Endodermal cell (in vitro differentiated cells): ENCODE data around the gene TNFAIP3. TPM values are rescaled to one million over a fixed set of nuclear protein-coding genes. Genes with fewer than 3 reads are reported as not detected.

Experiments used
- DNase-seq: peaks from one replicate; pipeline ENCODE4 v3.0.0-alpha.2; 2017
- H3K27ac ChIP-seq: 2 replicates; pipeline ENCODE4 v1.5.1; 2013; ENCODE audit warnings: mild to moderate bottlenecking, low read depth, low read length, moderate library complexity
- H3K27me3 ChIP-seq: 2 replicates; pipeline ENCODE4 v1.6.1; 2013; ENCODE audit warnings: mild to moderate bottlenecking, low read length, moderate library complexity; ENCODE audit not compliant: insufficient read depth, control insufficient read depth, poor library complexity, severe bottlenecking
- H3K36me3 ChIP-seq: 2 replicates; pipeline ENCODE4 v1.7.0; 2013; ENCODE audit warnings: mild to moderate bottlenecking, low read length, moderate library complexity; ENCODE audit not compliant: control insufficient read depth, insufficient read depth
- H3K4me1 ChIP-seq: one replicate; pipeline ENCODE4 v1.7.0; 2013; ENCODE audit warnings: low read length; ENCODE audit not compliant: control insufficient read depth, insufficient read depth
- H3K4me3 ChIP-seq: 2 replicates; pipeline ENCODE4 v1.5.1; 2013; ENCODE audit warnings: mild to moderate bottlenecking, low read length, moderate library complexity
- H3K9ac ChIP-seq: 2 replicates; pipeline ENCODE4 v1.6.1; 2013; ENCODE audit warnings: mild to moderate bottlenecking, low read length, moderate library complexity; ENCODE audit not compliant: poor library complexity, severe bottlenecking; ENCODE audit errors: extremely low read depth
- H3K9me3 ChIP-seq: 2 replicates; pipeline ENCODE4 v1.6.1; 2013; ENCODE audit warnings: mild to moderate bottlenecking, low read length, moderate library complexity; ENCODE audit not compliant: control insufficient read depth
- H3K27ac Mint-ChIP-seq: 2 replicates; pipeline ENCODE4 v1.8.0; 2020; ENCODE audit warnings: mixed read lengths
- H3K27me3 Mint-ChIP-seq: 2 replicates; pipeline ENCODE4 v1.8.0; 2021; ENCODE audit warnings: mild to moderate bottlenecking, mixed read lengths; ENCODE audit not compliant: insufficient read depth
- H3K36me3 Mint-ChIP-seq: 2 replicates; pipeline ENCODE4 v1.8.0; 2020; ENCODE audit warnings: low read depth, mixed read lengths
- H3K4me1 Mint-ChIP-seq: 2 replicates; pipeline ENCODE4 v1.8.0; 2020; ENCODE audit warnings: mixed read lengths
- H3K4me3 Mint-ChIP-seq: 2 replicates; pipeline ENCODE4 v1.8.0; 2020; ENCODE audit warnings: mild to moderate bottlenecking, moderate library complexity, mixed read lengths
- H3K9me3 Mint-ChIP-seq: 2 replicates; pipeline ENCODE4 v1.8.0; 2020; ENCODE audit warnings: mild to moderate bottlenecking, mixed read lengths
- WGBS, 2 experiments: methylation state at CpG; one replicate each; pipeline versions ENCODE4 v1.1.5 to v1.1.7; 2013; ENCODE audit warnings: missing lambda C conversion rate in 2 of 2, mixed read lengths in 1 of 2; ENCODE audit not compliant: insufficient coverage in 1 of 2, insufficient read length in 1 of 2; 5-methylcytosine and 5-hydroxymethylcytosine counted together
- total RNA-seq, 2 donors: library from RNA; stranded (reverse); fragmentation: NEBNext Ultra II Directional in 1 of 2; extraction: Animal tissue kit (Norgen Biotek cat#: 25700) in 1 of 2; gene quantifications; 2 replicates in 1 of 2; 3 replicates in 1 of 2; pipeline ENCODE4 v1.2.1, GENCODE V29; 2021
- TF ChIP-seq, protein P1 (sequence below): fragments of 200-600 bp; sonication (generic); conservative IDR thresholded peaks from 2 replicates; pipeline ENCODE4 v1.5.0; 2021; ENCODE audit warnings: antibody characterized with exemption, mild to moderate bottlenecking

The TNFAIP3 gene
- total RNA-seq, 2 donors from 2014 or later = 4.4 to 12.3 TPM

DNA sequence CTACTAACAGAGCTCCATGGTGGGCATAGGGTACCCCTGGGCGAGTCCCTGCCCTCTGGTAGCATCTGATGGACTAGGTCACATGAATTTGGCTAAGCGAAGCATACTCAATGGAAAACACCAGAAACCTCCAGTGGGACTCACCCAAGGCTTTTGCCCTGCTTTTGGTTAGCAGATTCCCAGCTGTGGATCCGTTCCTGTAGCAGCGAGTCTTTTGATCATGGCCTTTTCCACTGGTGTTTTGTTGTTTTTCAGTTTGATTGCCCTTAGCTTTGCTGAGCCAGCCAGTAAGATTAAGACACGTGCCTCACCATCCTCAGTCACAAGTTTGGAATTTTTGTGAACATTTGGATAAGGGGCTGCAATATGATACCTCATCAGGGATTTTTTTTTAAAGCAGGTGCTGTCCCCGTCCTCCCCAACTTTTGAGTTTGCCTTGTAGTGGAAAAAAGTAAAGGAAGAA is 8.0 kb downstream of the TNFAIP3 start:
- H3K4me3 Mint-ChIP-seq = no peak overlapping the region
- H3K4me3 ChIP-seq = no peak overlapping the region
- H3K9ac ChIP-seq = no peak overlapping the region
- TF ChIP-seq, protein P1, sequence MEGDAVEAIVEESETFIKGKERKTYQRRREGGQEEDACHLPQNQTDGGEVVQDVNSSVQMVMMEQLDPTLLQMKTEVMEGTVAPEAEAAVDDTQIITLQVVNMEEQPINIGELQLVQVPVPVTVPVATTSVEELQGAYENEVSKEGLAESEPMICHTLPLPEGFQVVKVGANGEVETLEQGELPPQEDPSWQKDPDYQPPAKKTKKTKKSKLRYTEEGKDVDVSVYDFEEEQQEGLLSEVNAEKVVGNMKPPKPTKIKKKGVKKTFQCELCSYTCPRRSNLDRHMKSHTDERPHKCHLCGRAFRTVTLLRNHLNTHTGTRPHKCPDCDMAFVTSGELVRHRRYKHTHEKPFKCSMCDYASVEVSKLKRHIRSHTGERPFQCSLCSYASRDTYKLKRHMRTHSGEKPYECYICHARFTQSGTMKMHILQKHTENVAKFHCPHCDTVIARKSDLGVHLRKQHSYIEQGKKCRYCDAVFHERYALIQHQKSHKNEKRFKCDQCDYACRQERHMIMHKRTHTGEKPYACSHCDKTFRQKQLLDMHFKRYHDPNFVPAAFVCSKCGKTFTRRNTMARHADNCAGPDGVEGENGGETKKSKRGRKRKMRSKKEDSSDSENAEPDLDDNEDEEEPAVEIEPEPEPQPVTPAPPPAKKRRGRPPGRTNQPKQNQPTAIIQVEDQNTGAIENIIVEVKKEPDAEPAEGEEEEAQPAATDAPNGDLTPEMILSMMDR = no peak
- H3K4me1 ChIP-seq = peaks cover 9% of the 10 kb centered on the region
- peaks cover 3% of the 10 kb centered on the region for H3K27me3 Mint-ChIP-seq
- H3K27ac Mint-ChIP-seq = no peak overlapping the region
- no peak overlapping the region for H3K27ac ChIP-seq
- 92 to 96% methylated on average over 5 to 6 of the region's 6 CpGs for WGBS, 2 experiments
- H3K36me3 Mint-ChIP-seq = peaks cover 32% of the 10 kb centered on the region
- H3K27me3 ChIP-seq = no peaks in the 10 kb centered on the region
- peaks cover 47% of the 10 kb centered on the region for H3K36me3 ChIP-seq
- no peaks in the 10 kb centered on the region for H3K9me3 Mint-ChIP-seq
- no peaks in the 10 kb centered on the region for H3K9me3 ChIP-seq
- H3K4me1 Mint-ChIP-seq = peaks cover 37% of the 10 kb centered on the region
- DNase-seq = no peak

DNA sequence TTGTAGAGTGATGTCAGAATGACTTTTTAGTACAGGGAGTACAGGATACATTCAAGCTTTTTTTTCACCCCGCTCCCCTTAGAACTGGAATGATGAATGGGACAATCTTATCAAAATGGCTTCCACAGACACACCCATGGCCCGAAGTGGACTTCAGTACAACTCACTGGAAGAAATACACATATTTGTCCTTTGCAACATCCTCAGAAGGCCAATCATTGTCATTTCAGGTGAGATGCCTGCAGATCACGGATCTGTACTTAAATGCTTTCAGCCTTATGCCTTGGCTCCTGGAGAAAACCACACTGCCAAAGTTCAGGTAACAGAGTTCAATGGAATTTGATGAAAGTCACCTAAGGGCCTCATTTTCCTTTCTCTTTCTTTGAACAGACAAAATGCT is 8.5 kb downstream of the TNFAIP3 start:
- no peak overlapping the region for H3K27ac Mint-ChIP-seq
- H3K36me3 Mint-ChIP-seq = peaks cover 36% of the 10 kb centered on the region
- no peak overlapping the region for H3K4me3 ChIP-seq

DNA sequence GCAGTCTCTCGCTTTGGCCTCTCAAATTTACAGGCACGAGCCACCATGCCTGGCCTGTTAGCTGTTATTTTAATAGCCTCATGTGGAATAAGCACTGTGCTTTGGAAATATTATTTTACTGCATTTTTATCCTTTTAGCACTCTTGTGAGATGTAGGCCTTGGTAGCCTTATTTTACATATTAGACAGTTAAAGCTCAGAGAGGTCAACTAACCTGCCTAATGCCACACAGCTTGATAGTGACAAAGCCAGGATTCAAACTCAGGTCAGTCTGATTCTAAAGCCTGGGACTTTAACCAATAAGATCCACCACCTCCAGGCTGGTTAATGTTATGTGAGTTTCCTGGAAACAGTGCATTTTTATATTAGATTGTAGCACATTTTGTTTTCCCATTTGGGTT is 9.5 kb downstream of the TNFAIP3 start:
- Mint-ChIP-seq H3K4me1 (peaks cover 22% of the 10 kb centered on the region), H3K9me3 (no peaks in the 10 kb centered on the region), H3K36me3 (peaks cover 40% of the 10 kb centered on the region), H3K4me3 (no peak overlapping the region), H3K27me3 (peaks cover 2% of the 10 kb centered on the region), H3K27ac (no peak overlapping the region)
- Histone ChIP-seq H3K36me3 (peaks cover 56% of the 10 kb centered on the region), H3K27me3 (no peaks in the 10 kb centered on the region), H3K9me3 (no peaks in the 10 kb centered on the region), H3K4me1 (peaks cover 9% of the 10 kb centered on the region), H3K4me3 (no peak overlapping the region), H3K9ac (no peak overlapping the region), H3K27ac (no peak overlapping the region)
- TF ChIP-seq, protein P1 = no peak
- WGBS, 2 experiments = 95% methylated on average over 2 of the region's 2 CpGs; no CpG with 5 or more reads in 1 of the 2 experiments
- DNase-seq = no peak

More for the DNA sequence above, 8.5 kb downstream of the TNFAIP3 start:
- no peaks in the 10 kb centered on the region for H3K9me3 ChIP-seq
- WGBS, 2 experiments = 93 to 96% methylated on average over 3 of the region's 3 CpGs
- peaks cover 2% of the 10 kb centered on the region for H3K27me3 Mint-ChIP-seq
- peaks cover 52% of the 10 kb centered on the region for H3K36me3 ChIP-seq
- no peaks in the 10 kb centered on the region for H3K9me3 Mint-ChIP-seq
- no peak overlapping the region for H3K4me3 Mint-ChIP-seq
- TF ChIP-seq, protein P1 = no peak
- H3K4me1 Mint-ChIP-seq = peaks cover 31% of the 10 kb centered on the region
- DNase-seq = no peak
- H3K4me1 ChIP-seq = peaks cover 9% of the 10 kb centered on the region
- no peak overlapping the region for H3K9ac ChIP-seq
- no peaks in the 10 kb centered on the region for H3K27me3 ChIP-seq
- H3K27ac ChIP-seq = no peak overlapping the region
